Endothelial cell of umbilical vein (primary cell): ENCODE data around the gene VPS52. TPM values are rescaled to one million over a fixed set of nuclear protein-coding genes. Genes with fewer than 3 reads are reported as not detected.
A peak's percentile ranks its signal among the peaks of the same experiment; 100 is the strongest.

ENCODE experiments used
- BruUV-seq: library from RNA; stranded (reverse); fragments of 400-500 nt; replicated peaks from 2 replicates; lab custom pipeline; 2021; lab: Mats Ljungman, UMichigan
- CTCF ChIA-PET: fragments of 300-600, 350-600 bp; sonication (Branson Sonifier 250); formaldehyde crosslinking; loops from one replicate; lab custom pipeline; 2021; ENCODE audit warnings: antibody characterized with exemption, inconsistent platforms; lab: Charles Lee
- POLR2A ChIA-PET: fragments of 300-600, 350-600 bp; sonication (Branson Sonifier 250); formaldehyde crosslinking; loops from one replicate; lab custom pipeline; 2021; ENCODE audit warnings: antibody characterized with exemption, inconsistent platforms; lab: Charles Lee
- DNase-seq: peaks from one replicate; pipeline ENCODE4 v3.0.0-alpha.2; 2011; ENCODE audit warnings: low read depth, low spot score
- FAIRE-seq: peaks from 2 replicates; lab custom pipeline; 2011; peaks lifted over from hg19 to GRCh38; lab: Jason Lieb, UNC
- H2AFZ ChIP-seq: 2 replicates; pipeline ENCODE4 v1.6.0; 2012; ENCODE audit warnings: low read depth, low read length, control low read depth, inconsistent platforms
- H3K27ac ChIP-seq: 2 replicates; pipeline ENCODE4 v1.5.1; 2011; ENCODE audit warnings: low read depth, mild to moderate bottlenecking, control low read depth, low read length, moderate library complexity; ENCODE audit not compliant: insufficient read depth
- H3K27me3 ChIP-seq, 2 experiments: 2 replicates each; pipeline versions ENCODE4 v1.6.0 to v1.6.1; 2011; ENCODE audit warnings: low read length in 2 of 2, mixed read lengths in 1 of 2; ENCODE audit not compliant: control insufficient read depth in 2 of 2, insufficient read depth in 2 of 2
- H3K36me3 ChIP-seq, 2 experiments: 2 replicates in 1 of 2; 3 replicates in 1 of 2; pipeline ENCODE4 v1.5.1; 2011; ENCODE audit warnings: low read length in 2 of 2, mild to moderate bottlenecking in 1 of 2, moderate library complexity in 1 of 2; ENCODE audit not compliant: control insufficient read depth in 2 of 2, insufficient read depth in 2 of 2; ENCODE audit errors: extremely low read depth in 1 of 2
- H3K4me1 ChIP-seq: 3 replicates; pipeline ENCODE4 v1.5.1; 2011; ENCODE audit warnings: mild to moderate bottlenecking, low read length; ENCODE audit not compliant: control insufficient read depth, insufficient read depth; ENCODE audit errors: extremely low read depth
- H3K4me2 ChIP-seq: 2 replicates; pipeline ENCODE4 v1.6.1; 2011; ENCODE audit warnings: low read length, control low read depth, mixed read lengths; ENCODE audit not compliant: insufficient read depth
- H3K4me3 ChIP-seq, 3 experiments: fragments of 200-600 bp in 1 of 3; sonication (generic), shearing (Covaris generic) in 1 of 3; replicated peaks in 1 of 3; 2 replicates each; pipeline ENCODE4 v1.5.1; 2011 to 2016; ENCODE audit warnings: control low read depth in 3 of 3, low read length in 3 of 3, mild to moderate bottlenecking in 2 of 3, inconsistent platforms in 1 of 3, low read depth in 1 of 3, moderate library complexity in 1 of 3; ENCODE audit not compliant: insufficient read depth in 1 of 3
- H3K79me2 ChIP-seq: 2 replicates; pipeline ENCODE4 v1.6.0; 2012; ENCODE audit warnings: low read length, inconsistent platforms; ENCODE audit not compliant: control insufficient read depth, insufficient read depth
- H3K9ac ChIP-seq: replicated peaks from 2 replicates; pipeline ENCODE3; 2011; ENCODE audit warnings: low read length, control low read depth; ENCODE audit not compliant: insufficient read depth; ENCODE audit errors: extremely low read depth
- H3K9me1 ChIP-seq: replicated peaks from 3 replicates; pipeline ENCODE4 v1.6.0; 2011; ENCODE audit warnings: mild to moderate bottlenecking, low read length; ENCODE audit not compliant: control insufficient read depth, insufficient read depth; ENCODE audit errors: extremely low read depth
- H3K9me3 ChIP-seq: replicated peaks from 2 replicates; pipeline ENCODE4 v1.5.1; 2012; ENCODE audit warnings: low read length, inconsistent platforms; ENCODE audit not compliant: control insufficient read depth, insufficient read depth
- H4K20me1 ChIP-seq: replicated peaks from 2 replicates; pipeline ENCODE3; 2011; ENCODE audit warnings: mild to moderate bottlenecking, low read length; ENCODE audit not compliant: control insufficient read depth, insufficient read depth; ENCODE audit errors: extremely low read depth
- EZH2 ChIP-seq: IDR thresholded peaks from 2 replicates; pipeline ENCODE4 v1.6.1; 2012; ENCODE audit warnings: borderline replicate concordance, low read depth, mild to moderate bottlenecking, moderate library complexity, low read length, inconsistent platforms; ENCODE audit not compliant: severe bottlenecking
- FOS ChIP-seq: IDR thresholded peaks from 2 replicates; pipeline ENCODE4 v1.6.1; 2011; ENCODE audit warnings: mild to moderate bottlenecking, low read length, moderate library complexity, borderline replicate concordance; ENCODE audit not compliant: insufficient read depth
- GATA2 ChIP-seq: IDR thresholded peaks from 2 replicates; pipeline ENCODE4 v1.7.0; 2011; ENCODE audit warnings: low read depth, mild to moderate bottlenecking, moderate library complexity, mixed read lengths, low read length; ENCODE audit not compliant: insufficient read length, insufficient read depth
- JUN ChIP-seq: IDR thresholded peaks from 2 replicates; pipeline ENCODE4 v1.6.1; 2011; ENCODE audit warnings: borderline replicate concordance, low read depth; ENCODE audit not compliant: insufficient read length, insufficient read depth
- MYC ChIP-seq: IDR thresholded peaks from one replicate; pipeline ENCODE4 v1.6.1; 2011; ENCODE audit warnings: mild to moderate bottlenecking, low read depth, low read length
- POLR2A ChIP-seq: IDR thresholded peaks from 2 replicates; pipeline ENCODE4 v1.6.1; 2012; ENCODE audit warnings: low read depth, mild to moderate bottlenecking, control low read depth, low read length
- POLR2AphosphoS5 ChIP-seq: IDR thresholded peaks from 2 replicates; pipeline ENCODE4 v1.6.1; 2012; ENCODE audit warnings: low read depth, mild to moderate bottlenecking, control low read depth, low read length, moderate library complexity; ENCODE audit not compliant: insufficient read depth
- dilution Hi-C: fragments of 300-500 bp; cut with MboI; formaldehyde crosslinking; loops from one replicate; pipeline ENCODE4 v1.15.0; 2019; ENCODE audit warnings: low sequenced_read_pairs; ENCODE audit not compliant: extremely low pct_ligation_motif_present
- intact Hi-C: fragments of 100-400 bp; cut with micrococcal nuclease; formaldehyde crosslinking; loops from one replicate; pipeline ENCODE4 v1.10.0; 2022
- polyA plus RNA-seq, 4 experiments: library from polyadenylated mRNA; depleted of rRNA in 3 of 4; stranded (reverse) in 3 of 4; unstranded in 1 of 4; fragments of >200 nt; gene quantifications; 2 replicates each; pipeline versions ENCODE4 v1.2.1 to v1.2.3, GENCODE V29; 2011 to 2012; ENCODE audit warnings: missing spikeins in 1 of 4
- total RNA-seq: library from RNA; stranded (reverse); gene quantifications from 2 replicates; pipeline ENCODE4 v1.2.3, GENCODE V29; 2021
- TF ChIP-seq, protein P1 (sequence below): IDR thresholded peaks from 2 replicates; pipeline ENCODE4 v1.6.1; 2011; ENCODE audit not compliant: insufficient read depth, insufficient read length
- TF ChIP-seq, protein P2 (sequence below), 2 donors: IDR thresholded peaks; 1 replicate in 1 of 2; 2 replicates in 1 of 2; pipeline ENCODE4 v1.5.1; 2011; ENCODE audit warnings: low read length in 2 of 2, mild to moderate bottlenecking in 2 of 2, moderate library complexity in 2 of 2, control low read depth in 1 of 2, inconsistent platforms in 1 of 2, low read depth in 1 of 2; ENCODE audit not compliant: insufficient read depth in 1 of 2; ENCODE audit errors: extremely low read depth in 1 of 2

VPS52 gene
- total and polyA plus RNA-seq, 2 donors (not counting 3 experiments of a cell fraction or from before 2014, with no cell fraction given) = 49.2 to 112 TPM

DNA sequence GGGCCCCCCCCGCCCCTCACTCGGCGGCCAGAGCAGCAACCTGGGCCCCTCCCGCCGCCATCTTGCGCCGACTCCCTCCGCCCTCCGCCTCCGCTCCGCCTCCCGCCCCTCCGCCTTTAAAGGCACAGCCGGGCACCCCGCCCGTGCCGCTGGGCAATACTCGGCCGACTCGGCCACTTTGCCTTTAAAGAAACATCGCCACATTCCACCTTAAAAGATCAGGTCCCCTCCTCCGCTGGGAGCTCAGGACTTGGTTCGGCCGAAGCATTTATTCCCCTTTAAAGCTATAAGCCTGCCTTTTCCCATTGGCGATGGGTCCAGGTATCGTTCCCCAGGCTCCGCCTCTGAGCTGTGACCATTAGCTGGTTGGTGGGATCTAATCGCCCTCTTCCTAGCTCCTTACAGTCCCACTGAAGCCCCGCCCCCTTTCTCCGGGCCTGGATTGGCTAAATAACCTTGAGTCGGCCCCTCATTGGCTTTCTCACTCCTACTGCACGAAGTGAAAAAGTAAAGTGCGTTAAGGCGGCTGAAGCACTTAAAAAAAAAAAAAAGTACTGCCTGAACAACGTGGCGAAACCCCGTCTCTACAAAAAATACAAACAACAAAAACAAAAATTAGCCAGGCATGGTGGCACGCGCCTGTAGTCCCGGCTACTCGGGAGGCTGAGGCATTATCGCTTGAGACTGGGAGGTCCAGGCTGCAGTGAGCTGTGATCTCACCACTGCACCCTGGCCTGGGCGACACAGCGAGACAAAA is 46.2 kb upstream of the VPS52 start, which contains the start of gene ZBTB22:
TSS of gene ZBTB22 (minus strand) at position 76 of the 757 bp plus-strand sequence. CDS start 828 bp downstream, outside the sequence.
- DNase-seq (peak; percentile 99), FAIRE-seq (peak; percentile 90)
- no peaks in the 10 kb centered on the region for H3K27me3 ChIP-seq
- H3K4me2 ChIP-seq = peak within 1 kb of the TSS; percentile 78
- H4K20me1 ChIP-seq = no peaks in the 10 kb centered on the region
- POLR2A ChIA-PET = interaction anchor here (0.6 to 1.4 kb wide), 12 partner anchors 10 to 470 kb away, joined by 3 to 10 read pairs (median 4); partner anchors contain the start of genes RGL2, RPS18 and VPS52
- BruUV-seq = no TSS peak
- CTCF ChIA-PET = interaction anchor here (0.8 to 1.8 kb wide), 9 partner anchors 9 to 465 kb away, joined by 3 to 17 read pairs (median 3); partner anchors contain the start of genes B3GALT4, PFDN6, RGL2 and TAP1
- no peaks in the 10 kb centered on the region for H3K9me1 ChIP-seq
- intact Hi-C loops = loop anchor here (10.0 kb wide), 1 partner anchor 257 kb away; no protein-coding TSS in a partner anchor
- peak within 1 kb of the TSS; percentile 66 for H2AFZ ChIP-seq
- H3K4me3 ChIP-seq = peak within 1 kb of the TSS; percentile 60 to 87 (median 87)
- H3K9ac ChIP-seq = peak within 1 kb of the TSS; percentile 74
- dilution Hi-C loops = no loop called here
- TF ChIP-seq MYC (no peak), POLR2AphosphoS5 (peak; percentile 17)
- peaks cover 39% of the 10 kb centered on the region for H3K79me2 ChIP-seq
- peaks cover 5 to 22% of the 10 kb centered on the region in 2 experiments for H3K36me3 ChIP-seq
- no peaks in the 10 kb centered on the region for H3K9me3 ChIP-seq
- H3K27ac ChIP-seq = peak within 1 kb of the TSS; percentile 71
- peaks cover 55% of the 10 kb centered on the region for H3K4me1 ChIP-seq

DNA sequence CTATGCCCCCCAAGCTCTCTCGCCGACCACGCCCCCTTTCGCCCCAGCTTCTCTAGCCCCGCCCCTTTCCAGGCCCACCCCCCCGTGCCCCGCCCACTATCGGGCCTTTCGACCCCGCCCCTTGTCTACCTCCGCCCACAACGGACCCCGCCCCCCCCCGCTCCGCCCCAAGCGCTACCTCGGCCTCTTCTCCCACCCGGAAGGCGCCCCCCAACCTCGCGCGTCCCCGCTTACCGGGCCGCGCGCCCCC is 45.7 kb upstream of the VPS52 start:
- Histone ChIP-seq H3K79me2 (peaks cover 41% of the 10 kb centered on the region), H3K36me3 (peaks cover 5 to 22% of the 10 kb centered on the region in 2 experiments), H3K4me3 (peak overlapping the region in 1 of 3 experiments; percentile 60), H3K27ac (no peak overlapping the region), H4K20me1 (no peaks in the 10 kb centered on the region), H3K4me2 (no peak overlapping the region), H3K9me1 (no peaks in the 10 kb centered on the region), H2AFZ (no peak overlapping the region), H3K9me3 (no peaks in the 10 kb centered on the region), H3K4me1 (peaks cover 57% of the 10 kb centered on the region), H3K9ac (no peak overlapping the region), H3K27me3 (no peaks in the 10 kb centered on the region)
- FAIRE-seq = no peak
- POLR2A ChIA-PET = interaction anchor here (0.6 to 1.4 kb wide), 9 partner anchors 11 to 470 kb away, joined by 3 to 10 read pairs (median 4); partner anchors contain the start of genes RGL2, RPS18 and VPS52
- CTCF ChIA-PET = interaction anchor here (0.8 to 1.8 kb wide), 7 partner anchors 9 to 464 kb away, joined by 3 to 17 read pairs (median 3); partner anchors contain the start of genes B3GALT4, PFDN6, RGL2 and TAP1
- dilution Hi-C loops = no loop called here
- no peak for TF ChIP-seq POLR2A
- no peak for TF ChIP-seq MYC
- TF ChIP-seq POLR2AphosphoS5 = no peak
- TF ChIP-seq, protein P1, sequence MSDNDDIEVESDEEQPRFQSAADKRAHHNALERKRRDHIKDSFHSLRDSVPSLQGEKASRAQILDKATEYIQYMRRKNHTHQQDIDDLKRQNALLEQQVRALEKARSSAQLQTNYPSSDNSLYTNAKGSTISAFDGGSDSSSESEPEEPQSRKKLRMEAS = no peak
- TF ChIP-seq EZH2 = no peak
- TF ChIP-seq JUN = no peak
- TF ChIP-seq GATA2 = no peak
- TF ChIP-seq FOS = no peak
- TF ChIP-seq, protein P2, sequence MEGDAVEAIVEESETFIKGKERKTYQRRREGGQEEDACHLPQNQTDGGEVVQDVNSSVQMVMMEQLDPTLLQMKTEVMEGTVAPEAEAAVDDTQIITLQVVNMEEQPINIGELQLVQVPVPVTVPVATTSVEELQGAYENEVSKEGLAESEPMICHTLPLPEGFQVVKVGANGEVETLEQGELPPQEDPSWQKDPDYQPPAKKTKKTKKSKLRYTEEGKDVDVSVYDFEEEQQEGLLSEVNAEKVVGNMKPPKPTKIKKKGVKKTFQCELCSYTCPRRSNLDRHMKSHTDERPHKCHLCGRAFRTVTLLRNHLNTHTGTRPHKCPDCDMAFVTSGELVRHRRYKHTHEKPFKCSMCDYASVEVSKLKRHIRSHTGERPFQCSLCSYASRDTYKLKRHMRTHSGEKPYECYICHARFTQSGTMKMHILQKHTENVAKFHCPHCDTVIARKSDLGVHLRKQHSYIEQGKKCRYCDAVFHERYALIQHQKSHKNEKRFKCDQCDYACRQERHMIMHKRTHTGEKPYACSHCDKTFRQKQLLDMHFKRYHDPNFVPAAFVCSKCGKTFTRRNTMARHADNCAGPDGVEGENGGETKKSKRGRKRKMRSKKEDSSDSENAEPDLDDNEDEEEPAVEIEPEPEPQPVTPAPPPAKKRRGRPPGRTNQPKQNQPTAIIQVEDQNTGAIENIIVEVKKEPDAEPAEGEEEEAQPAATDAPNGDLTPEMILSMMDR (IDR thresholded peaks at IDR 0.05; ENCODE audit: extremely low read depth in 1 of 2, insufficient read depth in 1 of 2, low read depth in 1 of 2, low read length in 2 of 2) = no peak
- BruUV-seq = no TSS peak
- DNase-seq = peak; percentile 25
- intact Hi-C loops = loop anchor here (10.0 kb wide), 1 partner anchor 257 kb away; no protein-coding TSS in a partner anchor
